ENCODE data around the gene TTF1. TPM values are rescaled to one million over a fixed set of nuclear protein-coding genes. Genes with fewer than 3 reads are reported as not detected.

The TTF1 gene
- 4.9 TPM for total RNA-seq

GRCh38 chr9:132406554-132407122 is at the start of gene TTF1:
TSS of gene TTF1 (minus strand) at chr9:132406840. CDS start at chr9:132402821, 4,019 bp downstream.
- H3K9me3 ChIP-seq = no peaks in the 10 kb centered on the region
- DNase-seq (ENCODE audit: extremely low spot score in 2 of 2) = no peak
- TF ChIP-seq POLR2A (IDR thresholded peaks at IDR 0.05) (no peak), POLR2AphosphoS5 (IDR thresholded peaks at IDR 0.05; ENCODE audit: insufficient read depth in 1 of 2, low read depth in 1 of 2) (peak; percentile 69 to 90), CTCF (IDR thresholded peaks at IDR 0.05) (no peak)
- no peaks in the 10 kb centered on the region for H3K27me3 ChIP-seq
- H3K4me1 ChIP-seq = peaks cover 53% of the 10 kb centered on the region
- intact Hi-C loops (cut with DNase I) = no loop called here
- peak within 1 kb of the TSS; percentile 64 to 87 for H3K4me3 ChIP-seq
- H3K36me3 ChIP-seq = peaks cover 0 to 13% of the 10 kb centered on the region in 2 donors
- peak within 1 kb of the TSS; percentile 40 for H3K27ac ChIP-seq

- no peaks in the 10 kb centered on the region for H3K27me3 ChIP-seq
- H3K36me3 ChIP-seq = no peaks in the 10 kb centered on the region
- intact Hi-C loops (cut with DNase I) = no loop called here
- no peak for DNase-seq (ENCODE audit: extremely low spot score in 2 of 2)
- H3K4me1 ChIP-seq = no peaks in the 10 kb centered on the region
- no peak overlapping the region for H3K27ac ChIP-seq
- TF ChIP-seq POLR2A (IDR thresholded peaks at IDR 0.05) (no peak), CTCF (IDR thresholded peaks at IDR 0.05) (no peak), POLR2AphosphoS5 (IDR thresholded peaks at IDR 0.05; ENCODE audit: insufficient read depth in 1 of 2, low read depth in 1 of 2) (no peak)
- no peak overlapping the region for H3K4me3 ChIP-seq
- H3K9me3 ChIP-seq = no peaks in the 10 kb centered on the region
These were observed 49.6 kb upstream of the TTF1 start for GRCh38 chr9:132456241-132456640.

GRCh38 chr9:132451276-132451675 is 44.6 kb upstream of the TTF1 start:
- no peaks in the 10 kb centered on the region for H3K27me3 ChIP-seq
- no peak for DNase-seq (ENCODE audit: extremely low spot score in 2 of 2)
- H3K4me1 ChIP-seq = no peaks in the 10 kb centered on the region
- no peaks in the 10 kb centered on the region for H3K36me3 ChIP-seq
- H3K27ac ChIP-seq = no peak overlapping the region
- intact Hi-C loops (cut with DNase I) = no loop called here
- TF ChIP-seq CTCF (IDR thresholded peaks at IDR 0.05) = no peak
- no peak for TF ChIP-seq POLR2A (IDR thresholded peaks at IDR 0.05)
- no peak overlapping the region for H3K4me3 ChIP-seq
- H3K9me3 ChIP-seq = no peaks in the 10 kb centered on the region

- intact Hi-C loops (cut with DNase I) = no loop called here
- TF ChIP-seq POLR2A (IDR thresholded peaks at IDR 0.05) = no peak
- TF ChIP-seq POLR2AphosphoS5 (IDR thresholded peaks at IDR 0.05; ENCODE audit: insufficient read depth in 1 of 2, low read depth in 1 of 2) = no peak
- no peak for TF ChIP-seq CTCF (IDR thresholded peaks at IDR 0.05)
- Histone ChIP-seq H3K36me3 (no peaks in the 10 kb centered on the region), H3K4me1 (no peaks in the 10 kb centered on the region), H3K27ac (no peak overlapping the region), H3K9me3 (no peaks in the 10 kb centered on the region), H3K27me3 (no peaks in the 10 kb centered on the region), H3K4me3 (no peak overlapping the region)
- DNase-seq (ENCODE audit: extremely low spot score in 2 of 2) = no peak
These were observed 41.3 kb upstream of the TTF1 start for GRCh38 chr9:132447902-132448301.

GRCh38 chr9:132447346-132447745 is 40.7 kb upstream of the TTF1 start:
- intact Hi-C loops (cut with DNase I) = no loop called here
- Histone ChIP-seq H3K36me3 (no peaks in the 10 kb centered on the region), H3K27ac (no peak overlapping the region), H3K4me3 (no peak overlapping the region), H3K4me1 (no peaks in the 10 kb centered on the region), H3K9me3 (no peaks in the 10 kb centered on the region), H3K27me3 (no peaks in the 10 kb centered on the region)
- DNase-seq (ENCODE audit: extremely low spot score in 2 of 2) = no peak
- TF ChIP-seq CTCF (IDR thresholded peaks at IDR 0.05) (no peak), POLR2A (IDR thresholded peaks at IDR 0.05) (no peak), POLR2AphosphoS5 (IDR thresholded peaks at IDR 0.05; ENCODE audit: insufficient read depth in 1 of 2, low read depth in 1 of 2) (no peak)

Measured in vagina (tissue), 2 donors.